Neuronal stem cell (in vitro differentiated cells): ENCODE results near the gene CAMK1D.
A peak's percentile ranks its signal among the peaks of the same experiment; 100 is the strongest.

Experiments used
- DNase-seq: peaks from one replicate; pipeline ENCODE4 v3.0.0-alpha.2; 2013; ENCODE audit warnings: low spot score
- H2AFZ ChIP-seq: one replicate; pipeline ENCODE4 v1.6.1; 2013; ENCODE audit warnings: mild to moderate bottlenecking, low read length, inconsistent platforms
- H2AK5ac ChIP-seq: 2 replicates; pipeline ENCODE4 v1.6.1; 2013; ENCODE audit warnings: low read depth, mild to moderate bottlenecking, inconsistent platforms, low read length, moderate library complexity, mixed read lengths
- H2BK120ac ChIP-seq: 2 replicates; pipeline ENCODE4 v1.6.1; 2013; ENCODE audit warnings: low read depth, mild to moderate bottlenecking, inconsistent platforms, low read length, moderate library complexity, mixed read lengths
- H2BK12ac ChIP-seq: one replicate; pipeline ENCODE4 v1.6.1; 2013; ENCODE audit warnings: low read length, inconsistent platforms
- H2BK15ac ChIP-seq: 2 replicates; pipeline ENCODE4 v1.6.1; 2013; ENCODE audit warnings: mild to moderate bottlenecking, low read length, inconsistent platforms, mixed read lengths
- H2BK5ac ChIP-seq: one replicate; pipeline ENCODE4 v1.6.1; 2013; ENCODE audit warnings: inconsistent platforms, mild to moderate bottlenecking, low read length, moderate library complexity
- H3K14ac ChIP-seq: one replicate; pipeline ENCODE4 v1.6.1; 2013; ENCODE audit warnings: low read length, inconsistent platforms
- H3K18ac ChIP-seq: 2 replicates; pipeline ENCODE4 v1.6.1; 2013; ENCODE audit warnings: low read length, inconsistent platforms
- H3K23ac ChIP-seq: 2 replicates; pipeline ENCODE4 v1.6.1; 2013; ENCODE audit warnings: low read depth, mild to moderate bottlenecking, mixed read lengths, low read length, inconsistent platforms; ENCODE audit not compliant: poor library complexity
- H3K27ac ChIP-seq: replicated peaks from 3 replicates; pipeline ENCODE4 v1.5.1; 2013; ENCODE audit warnings: low read length, inconsistent platforms
- H3K27me3 ChIP-seq, 3 experiments: 2 replicates each; pipeline ENCODE4 v1.6.1; 2013; ENCODE audit warnings: low read length in 3 of 3, mild to moderate bottlenecking in 2 of 3, inconsistent platforms in 1 of 3, low read depth in 1 of 3, mixed read lengths in 1 of 3, moderate library complexity in 1 of 3; ENCODE audit not compliant: control insufficient read depth in 3 of 3, insufficient read depth in 3 of 3
- H3K36me3 ChIP-seq, 2 donors: replicated peaks in 1 of 2; 2 replicates each; pipeline ENCODE4 v1.6.1; 2013; ENCODE audit warnings: low read length in 2 of 2; ENCODE audit not compliant: control insufficient read depth in 2 of 2, insufficient read depth in 2 of 2
- H3K4ac ChIP-seq: 2 replicates; pipeline ENCODE4 v1.6.1; 2013; ENCODE audit warnings: inconsistent platforms, mild to moderate bottlenecking, low read length, moderate library complexity
- H3K4me1 ChIP-seq, 2 donors: 1 replicate in 1 of 2; 2 replicates in 1 of 2; pipeline ENCODE4 v1.6.1; 2013; ENCODE audit warnings: low read length in 2 of 2, low read depth in 1 of 2; ENCODE audit not compliant: control insufficient read depth in 2 of 2, insufficient read depth in 1 of 2
- H3K4me2 ChIP-seq: one replicate; pipeline ENCODE4 v1.6.1; 2013; ENCODE audit warnings: mild to moderate bottlenecking, low read length, inconsistent platforms; ENCODE audit not compliant: insufficient read depth, poor library complexity, severe bottlenecking
- H3K4me3 ChIP-seq, 2 donors: 2 replicates each; pipeline ENCODE4 v1.5.1; 2013; ENCODE audit warnings: low read length in 2 of 2, mild to moderate bottlenecking in 2 of 2, inconsistent platforms in 1 of 2, moderate library complexity in 1 of 2
- H3K79me1 ChIP-seq: one replicate; pipeline ENCODE4 v1.6.1; 2013; ENCODE audit warnings: low read depth, mild to moderate bottlenecking, inconsistent platforms, low read length, moderate library complexity
- H3K9ac ChIP-seq: one replicate; pipeline ENCODE4 v1.6.1; 2013; ENCODE audit warnings: mild to moderate bottlenecking, low read depth, low read length, inconsistent platforms; ENCODE audit not compliant: poor library complexity
- H3K9me3 ChIP-seq, 2 donors: replicated peaks in 1 of 2; 2 replicates each; pipeline versions ENCODE3 to v1.6.1; 2013; ENCODE audit warnings: low read length in 2 of 2, mild to moderate bottlenecking in 2 of 2, inconsistent platforms in 1 of 2, low read depth in 1 of 2, mixed read lengths in 1 of 2, moderate library complexity in 1 of 2; ENCODE audit not compliant: control insufficient read depth in 2 of 2, insufficient read depth in 1 of 2
- H4K8ac ChIP-seq: one replicate; pipeline ENCODE4 v1.6.1; 2013; ENCODE audit warnings: low read depth, mild to moderate bottlenecking, inconsistent platforms, low read length, moderate library complexity
- H4K91ac ChIP-seq: one replicate; pipeline ENCODE4 v1.6.1; 2013; ENCODE audit warnings: low read length, low read depth, mild to moderate bottlenecking, inconsistent platforms; ENCODE audit not compliant: poor library complexity
- WGBS, 2 donors: extraction: QIAGEN DNeasy Blood & Tissue Kit; methylation state at CpG; one replicate each; pipeline ENCODE4 v1.1.7; 2013; ENCODE audit warnings: missing lambda C conversion rate in 2 of 2, mixed read lengths in 1 of 2; ENCODE audit not compliant: insufficient read length in 2 of 2, insufficient replicate concordance in 1 of 2; ENCODE audit errors: extremely low coverage in 2 of 2; 5-methylcytosine and 5-hydroxymethylcytosine counted together

Gene CAMK1D

GRCh38 chr10:12819071-12819470 lies 469.7 kb downstream of the CAMK1D start:
- Histone ChIP-seq H4K8ac (no peak overlapping the region), H3K14ac (no peak overlapping the region), H3K23ac (peak overlapping the region; percentile 17), H2BK5ac (no peak overlapping the region), H2BK120ac (no peak overlapping the region), H3K4me3 (no peak overlapping the region), H3K9ac (peak overlapping the region; percentile 47), H3K4me1 (peaks cover 2 to 6% of the 10 kb centered on the region in 2 donors), H3K36me3 (peaks cover 0 to 3% of the 10 kb centered on the region in 2 donors), H3K4me2 (no peak overlapping the region), H3K18ac (peak overlapping the region; percentile 77), H2BK12ac (no peak overlapping the region), H3K27ac (no peak overlapping the region), H3K27me3 (no peaks in the 10 kb centered on the region), H4K91ac (no peak overlapping the region), H3K4ac (no peak overlapping the region), H3K9me3 (peaks cover 2 to 7% of the 10 kb centered on the region in 2 donors), H2AFZ (no peak overlapping the region), H2BK15ac (no peak overlapping the region), H3K79me1 (no peaks in the 10 kb centered on the region), H2AK5ac (no peak overlapping the region)
- DNase-seq, result no peak
- WGBS, 2 donors, result no CpG with 5 or more reads among the region's 7 CpGs

DNA sequence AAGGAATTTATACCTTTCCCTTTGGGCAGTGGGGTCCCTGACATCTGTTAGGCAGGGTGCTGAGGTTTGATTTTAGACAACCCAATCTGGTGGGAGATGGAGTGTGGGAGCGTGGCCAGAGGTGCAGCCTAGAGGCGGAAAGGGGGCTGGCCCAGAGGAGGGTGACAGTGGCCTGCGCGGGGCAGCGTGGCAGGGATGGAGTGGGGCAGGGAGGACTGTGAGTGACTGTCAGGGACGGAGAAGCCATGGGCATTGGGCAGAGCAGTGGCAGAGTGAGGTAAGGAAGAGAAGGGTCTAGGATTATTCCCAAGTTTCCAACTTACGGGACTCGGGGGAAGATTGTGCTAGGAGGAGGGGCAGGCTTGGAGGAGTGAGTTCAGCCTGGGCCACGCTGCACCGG lies 470.3 kb downstream of the CAMK1D start:
- Histone ChIP-seq H3K4me1 (peaks cover 2 to 6% of the 10 kb centered on the region in 2 donors), H2AK5ac (no peak overlapping the region), H2AFZ (no peak overlapping the region), H3K9me3 (peaks cover 0 to 1% of the 10 kb centered on the region in 2 donors), H3K14ac (no peak overlapping the region), H2BK12ac (no peak overlapping the region), H3K4me2 (no peak overlapping the region), H3K79me1 (no peaks in the 10 kb centered on the region), H3K18ac (no peak overlapping the region), H3K9ac (no peak overlapping the region), H3K4me3 (no peak overlapping the region), H3K27ac (no peak overlapping the region), H2BK120ac (no peak overlapping the region), H3K36me3 (peaks cover 0 to 3% of the 10 kb centered on the region in 2 donors), H3K23ac (peak overlapping the region; percentile 61), H4K91ac (no peak overlapping the region), H4K8ac (peak overlapping the region; percentile 78), H3K27me3 (no peaks in the 10 kb centered on the region), H2BK5ac (no peak overlapping the region), H3K4ac (no peak overlapping the region), H2BK15ac (no peak overlapping the region)
- no peak for DNase-seq
- WGBS, 2 donors, result no CpG with 5 or more reads among the region's 10 CpGs

- Histone ChIP-seq H2BK12ac (no peak overlapping the region), H3K4ac (no peak overlapping the region), H3K9ac (no peak overlapping the region), H3K36me3 (no peaks in the 10 kb centered on the region), H4K91ac (no peak overlapping the region), H2AK5ac (no peak overlapping the region), H2BK120ac (no peak overlapping the region), H3K4me2 (no peak overlapping the region), H3K27me3 (no peaks in the 10 kb centered on the region), H3K4me1 (peaks cover 2 to 6% of the 10 kb centered on the region in 2 donors), H3K9me3 (no peaks in the 10 kb centered on the region), H2BK5ac (no peak overlapping the region), H3K23ac (no peak overlapping the region), H3K27ac (no peak overlapping the region), H3K79me1 (no peaks in the 10 kb centered on the region), H3K14ac (no peak overlapping the region), H4K8ac (no peak overlapping the region), H2BK15ac (no peak overlapping the region), H3K4me3 (peak overlapping the region in 1 of 2 donors; percentile 11), H3K18ac (no peak overlapping the region), H2AFZ (no peak overlapping the region)
- DNase-seq, result no peak
- WGBS, 2 donors, result no CpG with 5 or more reads among the region's 16 CpGs
These were observed 473.0 kb downstream of the CAMK1D start for GRCh38 chr10:12822126-12822892.

- no peaks in the 10 kb centered on the region for H3K36me3 ChIP-seq
- no peaks in the 10 kb centered on the region for H3K9me3 ChIP-seq
- no peak overlapping the region for H2AK5ac ChIP-seq
- H3K18ac ChIP-seq, result no peak overlapping the region
- peaks cover 2 to 6% of the 10 kb centered on the region in 2 donors for H3K4me1 ChIP-seq
- H3K14ac ChIP-seq, result no peak overlapping the region
- no CpG with 5 or more reads among the region's 3 CpGs for WGBS, 2 donors
- H4K91ac ChIP-seq, result no peak overlapping the region
- H3K27ac ChIP-seq, result no peak overlapping the region
- no peak overlapping the region for H2BK120ac ChIP-seq
- H3K23ac ChIP-seq, result no peak overlapping the region
- no peak overlapping the region for H2BK12ac ChIP-seq
- no peak overlapping the region for H3K4me2 ChIP-seq
- H2BK5ac ChIP-seq, result no peak overlapping the region
- no peaks in the 10 kb centered on the region for H3K27me3 ChIP-seq
- H3K79me1 ChIP-seq, result no peaks in the 10 kb centered on the region
- DNase-seq, result no peak
- H3K4me3 ChIP-seq, result no peak overlapping the region
- H4K8ac ChIP-seq, result no peak overlapping the region
- H3K9ac ChIP-seq, result no peak overlapping the region
- no peak overlapping the region for H3K4ac ChIP-seq
- H2AFZ ChIP-seq, result no peak overlapping the region
- H2BK15ac ChIP-seq, result no peak overlapping the region
These were observed 473.5 kb downstream of the CAMK1D start for GRCh38 chr10:12822893-12823170.
